ENCODE measurements around the gene DYNAP.

The DYNAP gene

DNA sequence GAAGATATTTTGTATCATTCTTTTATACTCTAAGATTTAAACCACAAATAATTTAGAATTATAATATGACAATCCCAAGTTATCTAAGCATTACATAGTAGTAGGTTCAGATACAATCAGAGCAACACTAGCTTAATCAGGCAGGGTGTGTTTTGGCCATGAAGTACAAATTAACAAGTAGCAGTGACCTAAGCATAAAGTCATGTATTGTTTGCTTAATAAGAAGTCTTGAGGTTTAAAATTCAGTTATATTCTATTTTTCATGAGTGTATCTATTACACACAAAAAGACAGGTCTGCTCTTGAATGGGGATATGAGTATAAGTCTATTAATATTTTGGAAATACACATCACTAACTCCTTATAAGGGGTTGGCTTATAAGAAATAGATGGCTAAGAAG, 39.9 kb downstream of the DYNAP start:
- H3K4me3 ChIP-seq (ENCODE audit: low read depth, low read length): no peak overlapping the region

DNA sequence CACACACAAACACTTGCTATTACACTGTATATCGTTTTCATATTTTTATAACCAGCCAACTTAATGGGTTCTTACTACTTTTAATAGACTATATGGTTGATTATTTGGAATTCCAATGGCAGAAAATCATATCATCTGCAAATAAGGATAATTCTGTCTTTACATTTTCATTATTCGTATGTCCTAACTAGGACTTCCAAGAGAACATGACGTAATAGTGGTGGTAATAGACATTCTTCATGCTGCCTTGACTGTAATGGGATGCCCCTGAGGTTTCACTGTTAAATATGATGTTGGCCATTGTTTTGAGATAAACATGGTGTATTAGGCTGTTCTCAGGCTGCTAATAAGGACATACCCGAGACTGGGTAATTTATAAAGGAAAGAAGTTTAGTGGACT, 45.2 kb downstream of the DYNAP start:
- no peak overlapping the region for H3K4me3 ChIP-seq (ENCODE audit: low read depth, low read length)

DNA sequence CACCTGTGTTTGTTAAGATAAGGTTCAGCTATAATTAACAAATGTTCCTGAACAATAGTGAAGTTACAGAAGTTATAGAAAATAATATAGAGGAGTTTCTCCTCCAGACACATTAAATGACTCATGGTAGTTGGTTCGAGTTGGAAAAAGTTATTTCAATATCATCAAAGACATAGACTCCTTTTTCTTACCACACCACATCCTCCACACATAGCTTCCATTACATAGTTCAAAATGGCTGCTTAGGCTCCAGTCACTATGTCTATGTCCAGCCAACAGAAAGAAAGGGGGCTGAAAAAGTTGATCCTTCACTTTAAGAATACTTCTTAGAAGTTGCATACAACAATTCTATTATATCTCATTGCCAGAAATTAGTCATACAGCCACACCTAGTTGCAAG, 50.7 kb downstream of the DYNAP start:
- no peak overlapping the region for H3K4me3 ChIP-seq (ENCODE audit: low read depth, low read length)

DNA sequence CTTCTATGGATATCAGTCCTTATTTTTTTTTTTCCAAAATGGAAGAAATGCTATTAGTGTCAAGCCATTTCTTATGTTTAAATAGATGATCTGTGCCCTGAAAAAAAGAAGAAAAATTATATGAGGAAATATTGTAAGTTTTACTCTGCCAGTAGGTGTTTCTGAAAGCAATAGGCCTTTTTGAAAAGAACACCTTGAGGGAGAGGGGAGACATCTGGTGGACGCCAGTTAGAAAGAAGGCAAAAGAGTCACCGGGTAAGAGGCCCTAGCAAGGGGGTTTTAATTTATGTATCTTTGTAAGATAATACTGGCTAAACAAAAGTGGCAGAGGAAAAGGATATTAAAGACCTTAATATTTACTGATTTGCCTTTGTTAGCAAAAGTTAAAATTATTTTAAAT, 56.1 kb downstream of the DYNAP start:
- H3K4me3 ChIP-seq (ENCODE audit: low read depth, low read length): no peak overlapping the region
